Mesothelial cell of epicardium (in vitro differentiated cells): ENCODE measurements around the gene CTBP2. TPM values are rescaled to one million over a fixed set of nuclear protein-coding genes. Genes with fewer than 3 reads are reported as not detected.

Experiments used
- DNase-seq, 2 experiments: peaks; one replicate each; pipeline ENCODE4 v3.0.0; 2021; ENCODE audit warnings: low spot score in 2 of 2; ENCODE audit not compliant: unreplicated experiment in 2 of 2
- H3K27ac Mint-ChIP-seq: 2 replicates; pipeline ENCODE4 v1.8.0; 2021; ENCODE audit warnings: mixed read lengths
- H3K27me3 Mint-ChIP-seq: 2 replicates; pipeline ENCODE4 v1.8.0; 2021; ENCODE audit warnings: low read depth, mixed read lengths
- H3K36me3 Mint-ChIP-seq: 2 replicates; pipeline ENCODE4 v1.8.0; 2021; ENCODE audit warnings: mixed read lengths
- H3K4me1 Mint-ChIP-seq: 2 replicates; pipeline ENCODE4 v1.8.0; 2021; ENCODE audit warnings: mixed read lengths
- H3K4me3 Mint-ChIP-seq: 2 replicates; pipeline ENCODE4 v1.8.0; 2021; ENCODE audit warnings: mild to moderate bottlenecking, moderate library complexity, mixed read lengths
- H3K9me3 Mint-ChIP-seq: 2 replicates; pipeline ENCODE4 v1.8.0; 2021; ENCODE audit warnings: mixed read lengths
- CTCF ChIP-seq: fragments of 200-600 bp; sonication (generic); IDR thresholded peaks from one replicate; pipeline ENCODE4 v1.5.0; 2021; ENCODE audit warnings: antibody characterized with exemption; ENCODE audit not compliant: unreplicated experiment
- total RNA-seq: library from RNA; stranded (reverse); gene quantifications from 3 replicates; pipeline ENCODE4 v1.2.1, GENCODE V29; 2021

CTBP2 gene
- total RNA-seq, 1 donor from 2014 or later: 122 TPM

DNA sequence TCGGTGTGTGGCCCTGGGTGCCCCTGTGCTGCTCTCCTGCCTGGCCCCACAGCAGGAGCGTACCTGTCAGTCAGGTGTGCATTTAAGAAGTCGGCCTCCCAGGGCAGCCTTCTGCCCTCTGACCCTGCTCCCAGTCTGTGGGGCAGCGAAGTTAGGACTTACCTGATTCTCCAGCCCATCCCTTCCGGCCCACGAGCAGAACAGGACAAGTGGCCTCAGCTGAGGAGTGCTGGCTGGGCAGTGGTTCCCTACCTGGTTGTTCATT lies 24.7 kb downstream of the CTBP2 start:
- no peak for TF ChIP-seq CTCF
- no peak overlapping the region for H3K27ac Mint-ChIP-seq
- peaks cover 12% of the 10 kb centered on the region for H3K4me1 Mint-ChIP-seq
- H3K4me3 Mint-ChIP-seq: no peak overlapping the region
- DNase-seq: no peak
- no peaks in the 10 kb centered on the region for H3K27me3 Mint-ChIP-seq
- no peaks in the 10 kb centered on the region for H3K9me3 Mint-ChIP-seq
- H3K36me3 Mint-ChIP-seq: peaks cover 39% of the 10 kb centered on the region

DNA sequence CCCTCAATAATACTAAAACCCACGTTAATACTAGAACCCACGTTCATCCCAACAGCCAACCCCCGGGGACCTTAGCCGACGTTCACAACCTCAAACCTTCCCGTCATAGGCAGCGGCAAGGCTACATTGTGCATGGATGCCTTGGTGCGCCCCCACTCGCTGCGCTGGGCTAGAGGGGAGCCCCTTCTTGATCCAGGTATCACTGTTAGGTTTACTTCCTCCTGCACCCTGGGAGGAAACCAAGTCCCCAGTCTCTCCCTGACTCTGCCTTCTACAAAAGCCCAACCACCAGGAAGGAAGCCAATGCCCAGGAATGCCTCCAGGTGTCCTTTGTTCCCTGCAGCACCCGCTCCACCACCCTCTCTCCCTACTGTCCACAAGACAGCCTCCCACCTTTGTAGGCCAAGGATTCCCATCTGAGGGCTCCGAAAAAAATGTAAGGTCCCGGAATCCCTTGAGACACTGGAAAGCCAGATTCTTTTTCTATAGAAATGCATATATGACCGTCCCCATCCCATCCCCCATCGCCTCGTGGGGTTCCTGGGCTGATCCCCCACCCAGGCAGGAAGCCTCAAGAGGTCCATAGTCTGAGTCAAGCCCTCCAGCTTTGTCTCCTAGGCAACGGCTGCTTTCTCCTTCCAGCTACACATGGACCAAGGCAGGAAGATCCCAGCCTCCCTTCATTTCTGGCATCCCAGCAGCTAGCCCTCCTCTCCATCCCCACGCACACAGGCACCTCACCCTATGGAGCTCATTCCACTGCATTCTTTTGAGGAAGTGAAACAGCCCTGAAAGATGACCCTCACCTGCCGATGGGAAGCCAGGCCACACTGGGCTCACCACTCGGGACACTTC lies 25.2 kb downstream of the CTBP2 start:
- Mint-ChIP-seq H3K36me3 (peaks cover 42% of the 10 kb centered on the region), H3K4me3 (no peak overlapping the region), H3K9me3 (no peaks in the 10 kb centered on the region), H3K27ac (peak overlapping the region; percentile 61), H3K27me3 (no peaks in the 10 kb centered on the region), H3K4me1 (peaks cover 12% of the 10 kb centered on the region)
- no peak for DNase-seq
- no peak for TF ChIP-seq CTCF

DNA sequence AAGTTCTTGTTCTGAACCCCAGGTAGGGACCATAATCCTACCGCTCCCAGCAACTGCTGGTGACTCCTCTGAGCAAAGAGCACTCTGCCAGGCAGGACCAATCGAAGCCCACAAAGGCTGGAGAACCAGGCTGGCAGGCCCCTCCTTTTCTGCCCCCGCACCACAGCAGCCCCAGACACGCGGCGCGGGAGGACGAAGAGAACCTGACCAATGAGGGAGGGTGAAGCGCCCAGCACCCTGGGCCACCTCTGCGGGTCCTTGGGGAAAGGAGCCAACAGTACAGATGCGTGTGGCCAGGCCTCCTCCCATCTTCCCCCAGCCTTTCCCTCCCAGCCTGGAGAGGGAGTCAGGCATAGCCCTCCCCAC lies 25.9 kb downstream of the CTBP2 start:
- H3K36me3 Mint-ChIP-seq: peaks cover 41% of the 10 kb centered on the region
- H3K27ac Mint-ChIP-seq: no peak overlapping the region
- no peak for TF ChIP-seq CTCF
- no peak for DNase-seq
- no peaks in the 10 kb centered on the region for H3K27me3 Mint-ChIP-seq
- peaks cover 12% of the 10 kb centered on the region for H3K4me1 Mint-ChIP-seq
- no peak overlapping the region for H3K4me3 Mint-ChIP-seq
- no peaks in the 10 kb centered on the region for H3K9me3 Mint-ChIP-seq

- Mint-ChIP-seq H3K36me3 (peaks cover 38% of the 10 kb centered on the region), H3K4me3 (no peak overlapping the region), H3K4me1 (peaks cover 11% of the 10 kb centered on the region), H3K27me3 (no peaks in the 10 kb centered on the region), H3K27ac (peak overlapping the region; percentile 54), H3K9me3 (no peaks in the 10 kb centered on the region)
- no peak for TF ChIP-seq CTCF
- DNase-seq: no peak
Measured at GRCh38 chr10:125133696-125134482, 26.5 kb downstream of the CTBP2 start.

DNA sequence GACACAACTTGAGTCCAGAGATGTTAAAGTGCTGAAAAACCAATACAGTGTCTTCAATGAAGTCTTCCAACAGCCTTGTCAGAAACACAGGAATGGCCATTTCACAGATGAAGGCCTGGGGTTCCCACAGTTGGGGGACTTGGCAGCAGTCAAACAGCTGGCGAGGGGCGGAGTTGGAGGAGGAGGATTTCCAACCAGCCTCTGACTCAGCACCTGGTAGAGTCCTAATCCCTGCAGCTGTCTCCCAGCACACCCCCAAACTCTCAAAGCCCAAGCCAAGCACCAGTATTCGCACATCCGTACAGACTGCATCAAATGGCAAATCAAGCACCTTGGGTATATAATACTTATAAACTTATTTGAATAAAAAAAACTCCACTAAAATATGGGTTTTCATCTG lies 28.0 kb downstream of the CTBP2 start:
- H3K4me1 Mint-ChIP-seq: peaks cover 2% of the 10 kb centered on the region
- TF ChIP-seq CTCF: no peak
- H3K27ac Mint-ChIP-seq: no peak overlapping the region
- no peak for DNase-seq
- no peak overlapping the region for H3K4me3 Mint-ChIP-seq
- no peaks in the 10 kb centered on the region for H3K27me3 Mint-ChIP-seq
- H3K36me3 Mint-ChIP-seq: peaks cover 41% of the 10 kb centered on the region
- H3K9me3 Mint-ChIP-seq: no peaks in the 10 kb centered on the region
